ENCODE results near the gene RFLNA.

- TF ChIP-seq, protein P1, sequence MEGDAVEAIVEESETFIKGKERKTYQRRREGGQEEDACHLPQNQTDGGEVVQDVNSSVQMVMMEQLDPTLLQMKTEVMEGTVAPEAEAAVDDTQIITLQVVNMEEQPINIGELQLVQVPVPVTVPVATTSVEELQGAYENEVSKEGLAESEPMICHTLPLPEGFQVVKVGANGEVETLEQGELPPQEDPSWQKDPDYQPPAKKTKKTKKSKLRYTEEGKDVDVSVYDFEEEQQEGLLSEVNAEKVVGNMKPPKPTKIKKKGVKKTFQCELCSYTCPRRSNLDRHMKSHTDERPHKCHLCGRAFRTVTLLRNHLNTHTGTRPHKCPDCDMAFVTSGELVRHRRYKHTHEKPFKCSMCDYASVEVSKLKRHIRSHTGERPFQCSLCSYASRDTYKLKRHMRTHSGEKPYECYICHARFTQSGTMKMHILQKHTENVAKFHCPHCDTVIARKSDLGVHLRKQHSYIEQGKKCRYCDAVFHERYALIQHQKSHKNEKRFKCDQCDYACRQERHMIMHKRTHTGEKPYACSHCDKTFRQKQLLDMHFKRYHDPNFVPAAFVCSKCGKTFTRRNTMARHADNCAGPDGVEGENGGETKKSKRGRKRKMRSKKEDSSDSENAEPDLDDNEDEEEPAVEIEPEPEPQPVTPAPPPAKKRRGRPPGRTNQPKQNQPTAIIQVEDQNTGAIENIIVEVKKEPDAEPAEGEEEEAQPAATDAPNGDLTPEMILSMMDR (conservative IDR thresholded peaks at IDR 0.05; ENCODE audit: low read depth, low read length) = no peak
- TF ChIP-seq, protein P2, sequence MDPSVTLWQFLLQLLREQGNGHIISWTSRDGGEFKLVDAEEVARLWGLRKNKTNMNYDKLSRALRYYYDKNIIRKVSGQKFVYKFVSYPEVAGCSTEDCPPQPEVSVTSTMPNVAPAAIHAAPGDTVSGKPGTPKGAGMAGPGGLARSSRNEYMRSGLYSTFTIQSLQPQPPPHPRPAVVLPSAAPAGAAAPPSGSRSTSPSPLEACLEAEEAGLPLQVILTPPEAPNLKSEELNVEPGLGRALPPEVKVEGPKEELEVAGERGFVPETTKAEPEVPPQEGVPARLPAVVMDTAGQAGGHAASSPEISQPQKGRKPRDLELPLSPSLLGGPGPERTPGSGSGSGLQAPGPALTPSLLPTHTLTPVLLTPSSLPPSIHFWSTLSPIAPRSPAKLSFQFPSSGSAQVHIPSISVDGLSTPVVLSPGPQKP (IDR thresholded peaks at IDR 0.05; ENCODE audit: borderline replicate concordance, low read depth, low read length) = no peak
- no peak for TF ChIP-seq SMC3 (IDR thresholded peaks at IDR 0.05; ENCODE audit: low read depth, low read length)
Measured at GRCh38 chr12:124346425-124347168, 51.7 kb downstream of the RFLNA start.

All from IMR-90 (cell line).